GM19193 (cell line): ENCODE results near the gene KCNMA1.

Experiments
- POLR2A ChIP-seq: IDR thresholded peaks from 4 replicates; pipeline ENCODE4 v1.6.1; 2011; ENCODE audit not compliant: insufficient read depth, insufficient read length; ENCODE audit errors: extremely low read depth

Gene KCNMA1

GRCh38 chr10:77574438-77574837 is 63.2 kb downstream of the KCNMA1 start:
- no peak for TF ChIP-seq POLR2A

- TF ChIP-seq POLR2A = no peak
Observed at GRCh38 chr10:77571490-77571889, 66.1 kb downstream of the KCNMA1 start.

GRCh38 chr10:77566914-77567566 is 70.6 kb downstream of the KCNMA1 start:
- no peak for TF ChIP-seq POLR2A

GRCh38 chr10:77566236-77566635 is 71.4 kb downstream of the KCNMA1 start:
- no peak for TF ChIP-seq POLR2A

GRCh38 chr10:77565590-77566023 is 72.0 kb downstream of the KCNMA1 start:
- TF ChIP-seq POLR2A = no peak

DNA sequence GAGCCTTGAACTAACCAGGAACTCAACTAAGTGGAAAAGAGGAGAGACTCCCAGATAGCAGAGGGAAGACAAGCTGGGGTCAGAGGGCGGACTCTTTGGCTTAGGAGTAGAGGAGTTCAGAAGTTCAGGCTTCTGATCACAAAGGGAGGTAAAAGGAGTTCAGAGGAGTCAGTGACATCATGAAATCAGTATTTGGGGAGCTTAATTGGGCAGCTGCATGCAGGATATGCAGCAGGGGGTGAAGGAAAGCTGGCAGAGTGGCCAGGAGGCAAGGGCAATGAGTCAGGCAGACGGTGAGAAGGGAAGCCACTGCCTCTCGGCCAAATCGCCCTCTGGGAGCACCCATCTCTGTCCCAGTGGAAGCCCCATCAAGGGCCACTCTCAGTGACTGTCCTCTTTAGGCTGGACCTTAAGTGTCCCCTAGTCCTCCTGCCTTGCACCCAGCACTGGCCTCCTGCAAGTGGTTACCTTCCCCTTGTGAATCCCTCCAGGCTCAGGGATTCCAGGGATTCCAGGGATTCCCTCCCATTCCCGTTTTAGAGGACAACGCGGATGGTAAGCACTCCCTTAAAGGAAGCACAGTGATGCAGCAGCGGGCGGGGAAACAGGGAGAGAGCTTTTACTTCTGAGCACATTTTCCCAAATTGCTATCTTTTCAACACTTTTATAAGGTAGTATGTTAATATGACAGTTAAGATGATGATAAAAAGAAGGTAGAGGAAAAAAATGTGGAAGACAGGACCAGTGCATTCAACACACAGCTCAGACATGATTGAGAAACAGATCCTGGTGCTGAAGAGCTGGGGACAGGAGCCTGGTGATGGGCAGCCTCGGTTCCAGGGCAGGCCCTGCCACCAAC is 72.6 kb downstream of the KCNMA1 start:
- TF ChIP-seq POLR2A = no peak

- no peak for TF ChIP-seq POLR2A
Observed at GRCh38 chr10:77563638-77564270, 73.9 kb downstream of the KCNMA1 start.

GRCh38 chr10:77562742-77563141 is 74.9 kb downstream of the KCNMA1 start:
- no peak for TF ChIP-seq POLR2A

GRCh38 chr10:77561991-77562390 is 75.6 kb downstream of the KCNMA1 start:
- TF ChIP-seq POLR2A = no peak

DNA sequence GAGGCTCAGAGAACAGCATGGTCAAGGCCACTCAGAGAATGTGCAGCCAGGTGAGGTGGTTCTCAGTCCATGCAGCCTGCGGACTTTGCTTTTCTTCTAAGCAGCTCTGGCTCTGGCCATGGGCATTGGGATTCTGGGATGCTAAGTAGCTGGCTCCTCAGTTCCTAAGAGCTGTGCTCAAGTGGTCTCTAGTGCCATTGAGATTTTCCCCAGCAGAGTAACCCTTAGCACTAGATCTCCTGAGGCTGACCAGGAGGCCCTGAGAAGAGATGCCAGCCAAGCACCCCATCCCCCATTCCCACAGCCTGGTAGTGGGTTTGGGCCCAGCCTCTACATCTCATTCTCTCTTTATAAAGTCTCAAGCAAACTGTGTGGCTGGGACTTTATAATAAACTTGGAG is 77.1 kb downstream of the KCNMA1 start:
- no peak for TF ChIP-seq POLR2A

- no peak for TF ChIP-seq POLR2A
Observed at GRCh38 chr10:77560052-77560451, 77.6 kb downstream of the KCNMA1 start.

DNA sequence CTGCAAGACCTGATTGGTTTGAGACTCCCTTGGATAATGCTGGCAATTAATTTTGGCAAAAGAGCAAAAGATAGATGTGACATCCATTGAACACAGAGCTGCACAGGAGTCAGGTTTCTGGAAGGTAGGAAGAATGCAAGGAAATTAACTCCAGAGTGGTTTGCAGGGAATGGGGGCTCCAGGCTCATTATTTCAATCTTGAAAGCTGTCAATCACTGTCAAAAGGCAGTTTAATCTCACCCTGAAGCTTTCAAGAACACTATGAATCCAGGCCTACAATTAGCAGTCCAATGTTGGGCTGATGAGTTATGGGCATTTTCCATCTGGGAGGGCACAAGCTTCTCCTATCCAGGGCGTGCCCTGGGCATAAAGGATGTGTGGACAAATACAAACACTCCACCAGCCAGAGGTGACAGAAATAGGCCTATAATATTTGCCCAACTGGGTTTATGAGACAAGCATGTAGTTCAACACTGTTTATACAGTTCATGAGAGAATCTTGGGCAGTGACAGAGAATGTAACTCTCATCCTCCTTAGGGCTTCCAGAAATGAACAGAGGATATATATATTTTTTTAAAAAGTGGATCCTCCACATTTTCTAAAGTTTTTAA is 80.5 kb downstream of the KCNMA1 start:
- TF ChIP-seq POLR2A = no peak

- no peak for TF ChIP-seq POLR2A
Observed at GRCh38 chr10:77555591-77556212, 81.9 kb downstream of the KCNMA1 start.

GRCh38 chr10:77554996-77555397 is 82.6 kb downstream of the KCNMA1 start:
- TF ChIP-seq POLR2A = no peak

GRCh38 chr10:77553966-77554365 is 83.6 kb downstream of the KCNMA1 start:
- no peak for TF ChIP-seq POLR2A

DNA sequence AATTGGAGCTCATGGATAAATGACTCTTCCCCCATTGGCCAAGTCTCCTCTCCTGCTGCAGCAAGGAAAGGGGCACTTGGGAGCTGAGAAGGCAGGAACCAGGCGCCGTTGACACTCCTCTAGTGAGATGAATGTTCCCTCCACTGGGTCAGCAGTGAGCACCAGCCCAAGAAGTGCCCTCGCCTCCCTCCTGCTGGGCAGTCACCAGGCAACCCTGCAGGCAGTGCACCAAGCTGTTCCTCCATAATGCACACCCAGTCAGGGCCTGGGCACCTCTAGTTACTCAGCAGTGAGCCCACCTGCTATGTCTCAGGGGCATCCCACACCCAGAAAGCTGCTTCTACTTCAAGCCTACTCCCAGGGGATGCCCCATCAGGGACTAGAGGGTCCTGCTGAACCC is 84.3 kb downstream of the KCNMA1 start:
- no peak for TF ChIP-seq POLR2A

DNA sequence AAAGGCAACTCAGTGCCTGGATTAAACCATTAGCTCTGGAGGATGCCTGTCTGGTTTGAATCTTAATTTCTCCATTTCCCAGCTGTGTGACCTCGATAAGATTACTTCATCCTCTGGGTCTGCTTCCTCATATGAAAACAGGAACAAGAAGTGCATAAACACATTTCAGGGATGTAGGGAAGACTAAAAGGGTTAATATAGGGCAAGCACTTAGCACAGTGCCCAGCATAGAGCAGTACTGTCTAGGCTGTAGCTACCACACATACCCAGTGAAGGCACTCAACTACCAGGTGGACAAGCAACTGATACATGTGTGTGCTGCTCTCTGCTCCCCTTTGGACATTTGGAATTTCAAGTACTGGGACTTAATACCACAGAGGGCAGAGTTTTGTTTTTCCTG is 85.4 kb downstream of the KCNMA1 start:
- TF ChIP-seq POLR2A = no peak
